ENCODE measurements around the gene CHST7. TPM values are rescaled to one million over a fixed set of nuclear protein-coding genes. Genes with fewer than 3 reads are reported as not detected.
A peak's percentile ranks its signal among the peaks of the same experiment; 100 is the strongest.

The CHST7 gene
- total and polyA plus RNA-seq, 12 donors = 1.4 to 24.1 (median 5.3) TPM

GRCh38 chrX:46582966-46583365, 9.4 kb downstream of the CHST7 start:
- H3K36me3 ChIP-seq (replicated peaks in 1 of 2) = no peaks in the 10 kb centered on the region
- no peak overlapping the region for H3K4me3 ChIP-seq
- intact Hi-C loops (cut with DNase I) = no loop called here
- H3K4me1 ChIP-seq (replicated peaks in 1 of 2) = peaks cover 7 to 17% of the 10 kb centered on the region in 2 donors
- DNase-seq = no peak
- no peaks in the 10 kb centered on the region for H3K9me3 ChIP-seq (replicated peaks in 1 of 3)
- 0 to 27% (median 14%) methylated on average over 1 of the region's 1 CpG for WGBS, 4 donors
- H3K27ac ChIP-seq = peak overlapping the region in 4 of 5 donors; percentile 48 to 71 (median 64)
- no peaks in the 10 kb centered on the region for H3K27me3 ChIP-seq
- TF ChIP-seq CTCF (IDR thresholded peaks at IDR 0.05) (no peak), POLR2A (IDR thresholded peaks at IDR 0.05) (no peak)

- intact Hi-C loops (cut with DNase I) = no loop called here
- H3K4me3 ChIP-seq = no peak overlapping the region
- no peaks in the 10 kb centered on the region for H3K9me3 ChIP-seq (replicated peaks in 1 of 3)
- DNase-seq = no peak
- peaks cover 7 to 17% of the 10 kb centered on the region in 2 donors for H3K4me1 ChIP-seq (replicated peaks in 1 of 2)
- no peaks in the 10 kb centered on the region for H3K27me3 ChIP-seq
- WGBS, 4 donors = 49 to 60% (median 57%) methylated on average over 2 of the region's 2 CpGs
- TF ChIP-seq CTCF (IDR thresholded peaks at IDR 0.05) (no peak), POLR2A (IDR thresholded peaks at IDR 0.05) (no peak)
- H3K27ac ChIP-seq = no peak overlapping the region
- H3K36me3 ChIP-seq (replicated peaks in 1 of 2) = no peaks in the 10 kb centered on the region
Observed at GRCh38 chrX:46584736-46585135, 11.2 kb downstream of the CHST7 start.

GRCh38 chrX:46587158-46587557, 13.6 kb downstream of the CHST7 start:
- DNase-seq = no peak
- WGBS, 4 donors = 64 to 68% (median 64%) methylated on average over 4 to 5 of the region's 5 CpGs
- peaks cover 5 to 13% of the 10 kb centered on the region in 2 donors for H3K4me1 ChIP-seq (replicated peaks in 1 of 2)
- H3K36me3 ChIP-seq (replicated peaks in 1 of 2) = no peaks in the 10 kb centered on the region
- H3K27ac ChIP-seq = peak overlapping the region in 2 of 5 donors; percentile 49 to 64
- TF ChIP-seq CTCF (IDR thresholded peaks at IDR 0.05) (no peak), POLR2A (IDR thresholded peaks at IDR 0.05) (no peak)
- intact Hi-C loops (cut with DNase I) = no loop called here
- H3K9me3 ChIP-seq (replicated peaks in 1 of 3) = no peaks in the 10 kb centered on the region
- no peak overlapping the region for H3K4me3 ChIP-seq
- H3K27me3 ChIP-seq = no peaks in the 10 kb centered on the region

GRCh38 chrX:46587753-46588171, 14.2 kb downstream of the CHST7 start:
- Histone ChIP-seq H3K27ac (peak overlapping the region in 2 of 5 donors; percentile 49 to 64), H3K4me1 (replicated peaks in 1 of 2) (peaks cover 0 to 7% of the 10 kb centered on the region in 2 donors), H3K27me3 (no peaks in the 10 kb centered on the region), H3K4me3 (no peak overlapping the region), H3K9me3 (replicated peaks in 1 of 3) (no peaks in the 10 kb centered on the region), H3K36me3 (replicated peaks in 1 of 2) (no peaks in the 10 kb centered on the region)
- WGBS, 4 donors = 20 to 55% (median 45%) methylated on average over 5 of the region's 5 CpGs
- DNase-seq = no peak
- intact Hi-C loops (cut with DNase I) = no loop called here
- TF ChIP-seq POLR2A (IDR thresholded peaks at IDR 0.05) = no peak

- Histone ChIP-seq H3K27ac (peak overlapping the region in 2 of 5 donors; percentile 49 to 64), H3K36me3 (replicated peaks in 1 of 2) (no peaks in the 10 kb centered on the region), H3K4me1 (replicated peaks in 1 of 2) (peaks cover 0 to 4% of the 10 kb centered on the region in 2 donors), H3K4me3 (no peak overlapping the region), H3K9me3 (replicated peaks in 1 of 3) (no peaks in the 10 kb centered on the region), H3K27me3 (no peaks in the 10 kb centered on the region)
- 44 to 61% (median 53%) methylated on average over 4 of the region's 4 CpGs for WGBS, 4 donors
- TF ChIP-seq CTCF (IDR thresholded peaks at IDR 0.05) (no peak), POLR2A (IDR thresholded peaks at IDR 0.05) (no peak)
- intact Hi-C loops (cut with DNase I) = no loop called here
- DNase-seq = peak; percentile 18 to 66 (median 31)
Observed at GRCh38 chrX:46588263-46588662, 14.7 kb downstream of the CHST7 start.

All from adrenal gland (tissue), 12 donors.